K562 (cell line): ENCODE measurements around the gene DVL2. TPM values are rescaled to one million over a fixed set of nuclear protein-coding genes. Genes with fewer than 3 reads are reported as not detected.

Experiments used
- ATAC-seq: fragments of 200-7000 bp; cut with Tn5 transposase; 3 replicates; pipeline ENCODE4 v1.9.1; 2020; ENCODE audit warnings: moderate library complexity
- BruUV-seq: library from RNA; stranded (reverse); fragments of 400-500 nt; replicated peaks from 2 replicates; lab custom pipeline; 2021; lab: Mats Ljungman, UMichigan
- CTCF ChIA-PET: fragments of 300-600 bp; formaldehyde crosslinking; extraction: SDS; loops from one replicate; lab custom pipeline; 2021; ENCODE audit warnings: low intra/inter-chr PET ratio; lab: Yijun Ruan, JAX
- POLR2A ChIA-PET: fragments of 300-600, 350-650 bp; sonication (Branson Sonifier 250); formaldehyde crosslinking; extraction: SDS; loops from one replicate; lab custom pipeline; 2021; ENCODE audit warnings: antibody characterized with exemption, inconsistent platforms; lab: Yijun Ruan, JAX
- DNase-seq, 4 experiments: peaks; one replicate each; pipeline versions ENCODE4 v3.0.0 to v3.0.0-alpha.2; 2011 to 2018; ENCODE audit warnings: low spot score in 3 of 4, mixed read lengths in 3 of 4; ENCODE audit errors: extremely low read depth in 1 of 4
- FAIRE-seq: peaks from 2 replicates; lab custom pipeline; 2011; peaks lifted over from hg19 to GRCh38; lab: Jason Lieb, UNC
- H2AFZ ChIP-seq: 2 replicates; pipeline ENCODE4 v1.6.0; 2011; ENCODE audit warnings: low read depth, low read length, control low read depth, inconsistent platforms
- H3K27ac ChIP-seq: fragments of 200-600 bp; 3 replicates; pipeline ENCODE4 v1.8.0; 2011; ENCODE audit warnings: low read depth, mild to moderate bottlenecking, control low read depth, inconsistent platforms, low read length, moderate library complexity, mixed read lengths; ENCODE audit errors: extremely low read depth
- H3K27me3 ChIP-seq, 2 experiments: fragments of 300-600 bp in 1 of 2; 2 replicates in 1 of 2; 3 replicates in 1 of 2; pipeline versions ENCODE4 v1.6.0 to v1.8.0; 2011; ENCODE audit warnings: inconsistent platforms in 2 of 2, low read length in 2 of 2, mild to moderate bottlenecking in 1 of 2, mixed read lengths in 1 of 2, moderate library complexity in 1 of 2; ENCODE audit not compliant: control insufficient read depth in 2 of 2, insufficient read depth in 2 of 2
- H3K36me3 ChIP-seq: fragments of 300-600 bp; 3 replicates; pipeline ENCODE4 v1.8.0; 2011; ENCODE audit warnings: mild to moderate bottlenecking, low read length, inconsistent platforms; ENCODE audit not compliant: control insufficient read depth, insufficient read depth
- H3K4me1 ChIP-seq, 2 experiments: fragments of 200-600 bp in 1 of 2; replicated peaks in 1 of 2; 2 replicates in 1 of 2; 3 replicates in 1 of 2; pipeline versions ENCODE4 v1.5.1 to v1.8.0; 2011; ENCODE audit warnings: inconsistent platforms in 2 of 2, low read length in 2 of 2, mild to moderate bottlenecking in 1 of 2, mixed read lengths in 1 of 2, moderate library complexity in 1 of 2; ENCODE audit not compliant: control insufficient read depth in 2 of 2, insufficient read depth in 2 of 2
- H3K4me2 ChIP-seq: 2 replicates; pipeline ENCODE4 v1.6.1; 2011; ENCODE audit warnings: low read length, control low read depth, inconsistent platforms, mixed read lengths; ENCODE audit not compliant: insufficient read depth
- H3K4me3 ChIP-seq: fragments of 200-600 bp; sonication (generic), shearing (Covaris generic); 2 replicates; pipeline ENCODE4 v1.5.1; 2016; ENCODE audit warnings: control low read depth, inconsistent platforms
- H3K79me2 ChIP-seq: fragments of 200-600 bp; 3 replicates; pipeline ENCODE4 v1.8.0; 2011; ENCODE audit warnings: low read length, inconsistent platforms; ENCODE audit not compliant: control insufficient read depth, insufficient read depth
- H3K9ac ChIP-seq, 2 experiments: 2 replicates each; pipeline versions ENCODE4 v1.6.0 to v1.6.1; 2011; ENCODE audit warnings: low read depth in 2 of 2, low read length in 2 of 2, control low read depth in 1 of 2, inconsistent platforms in 1 of 2, mild to moderate bottlenecking in 1 of 2, mixed read lengths in 1 of 2; ENCODE audit not compliant: insufficient read depth in 1 of 2
- H3K9me1 ChIP-seq: one replicate; pipeline ENCODE4 v1.6.0; 2011; ENCODE audit warnings: inconsistent platforms, mild to moderate bottlenecking, low read length, moderate library complexity; ENCODE audit not compliant: control insufficient read depth, insufficient read depth
- H3K9me3 ChIP-seq: replicated peaks from 2 replicates; pipeline ENCODE4 v1.5.1; 2011; ENCODE audit warnings: low read depth, low read length, inconsistent platforms; ENCODE audit not compliant: control insufficient read depth, insufficient read depth
- H4K20me1 ChIP-seq: replicated peaks from 2 replicates; pipeline ENCODE4 v1.6.1; 2011; ENCODE audit warnings: low read length, inconsistent platforms, mixed read lengths; ENCODE audit not compliant: control insufficient read depth, insufficient read depth
- ATF7 ChIP-seq: fragments of 450-650 bp; IDR thresholded peaks from 2 replicates; pipeline ENCODE4 v1.7.1; 2014; ENCODE audit warnings: mild to moderate bottlenecking, moderate library complexity
- CREB1 ChIP-seq, 2 experiments: sonication (generic) in 1 of 2; formaldehyde crosslinking in 1 of 2; IDR thresholded peaks; 2 replicates each; pipeline versions ENCODE4 v1.6.1 to v1.8.0; 2012 to 2022; ENCODE audit warnings: inconsistent platforms in 1 of 2, mild to moderate bottlenecking in 1 of 2, missing genetic modification reagents in 1 of 2, moderate library complexity in 1 of 2
- CXXC5 ChIP-seq: fragments of 250-450 bp; sonication (Bioruptor Pico); IDR thresholded peaks from 2 replicates; pipeline ENCODE4 v1.8.0; 2022; ENCODE audit warnings: inconsistent platforms, mild to moderate bottlenecking, moderate library complexity
- DIDO1 ChIP-seq: fragments of 450-650 bp; IDR thresholded peaks from 2 replicates; pipeline ENCODE4 v1.6.1; 2016; ENCODE audit warnings: low read depth, missing biosample characterization, missing genetic modification characterization
- E2F3 ChIP-seq: fragments of 250-450 bp; sonication (Bioruptor Pico); IDR thresholded peaks from 2 replicates; pipeline ENCODE4 v1.4.0; 2020; ENCODE audit warnings: mild to moderate bottlenecking
- EP400 ChIP-seq: fragments of 450-650 bp; IDR thresholded peaks from 2 replicates; pipeline ENCODE4 v1.6.1; 2017; ENCODE audit warnings: antibody characterized with exemption, mild to moderate bottlenecking, moderate library complexity
- FOS ChIP-seq: IDR thresholded peaks from 3 replicates; pipeline ENCODE4 v1.6.1; 2011; ENCODE audit not compliant: insufficient read length; ENCODE audit errors: extremely low read depth
- HMBOX1 ChIP-seq: sonication (generic); IDR thresholded peaks from 2 replicates; pipeline ENCODE4 v1.6.1; 2016
- MBD2 ChIP-seq: sonication (generic); IDR thresholded peaks from 2 replicates; pipeline ENCODE4 v1.6.1; 2016; ENCODE audit warnings: low read depth, borderline replicate concordance
- NCOR1 ChIP-seq: fragments of 450-650 bp; IDR thresholded peaks from 2 replicates; pipeline ENCODE4 v1.6.1; 2016; ENCODE audit warnings: mild to moderate bottlenecking, moderate library complexity
- NR2F6 ChIP-seq: fragments of 450-650 bp; formaldehyde crosslinking; IDR thresholded peaks from 2 replicates; pipeline ENCODE4 v1.4.0; 2020; ENCODE audit warnings: mild to moderate bottlenecking
- PCBP1 ChIP-seq: fragments of 200-400 bp; formaldehyde crosslinking; IDR thresholded peaks from 2 replicates; pipeline ENCODE4 v1.6.1; 2018; ENCODE audit warnings: mild to moderate bottlenecking, low read depth, low read length; ENCODE audit not compliant: poor library complexity, severe bottlenecking
- RB1 ChIP-seq: fragments of 450-650 bp; IDR thresholded peaks from 2 replicates; pipeline ENCODE4 v1.6.1; 2017; ENCODE audit warnings: low read depth, mild to moderate bottlenecking
- TAF7 ChIP-seq: fragments of 450-650 bp; IDR thresholded peaks from 2 replicates; pipeline ENCODE4 v1.6.1; 2016; ENCODE audit warnings: missing genetic modification characterization, missing compliant biosample characterization
- TARDBP ChIP-seq: fragments of 450-650 bp; IDR thresholded peaks from 2 replicates; pipeline ENCODE4 v1.6.1; 2016
- TFAP4 ChIP-seq: sonication (generic); formaldehyde crosslinking; IDR thresholded peaks from 2 replicates; pipeline ENCODE4 v1.8.0; 2022; ENCODE audit warnings: missing genetic modification reagents, mild to moderate bottlenecking, moderate library complexity, borderline replicate concordance
- ZC3H4 ChIP-seq: sonication (generic); formaldehyde crosslinking; IDR thresholded peaks from 2 replicates; pipeline ENCODE4 v1.9.0; 2021; ENCODE audit warnings: missing genetic modification reagents, borderline replicate concordance
- ZNF384 ChIP-seq: IDR thresholded peaks from 2 replicates; pipeline ENCODE4 v1.6.1; 2012; ENCODE audit warnings: low read depth, low read length, improper control_type of control experiment
- ZNF431 ChIP-seq: sonication (generic); formaldehyde crosslinking; IDR thresholded peaks from 2 replicates; pipeline ENCODE4 v1.8.0; 2022; ENCODE audit warnings: mild to moderate bottlenecking, missing genetic modification reagents
- WGBS: fragments of 100-300 bp; shearing (Covaris generic); methylation state at CpG from one replicate; pipeline ENCODE4 v1.1.6; 2016; ENCODE audit warnings: low coverage, mixed read lengths; ENCODE audit not compliant: insufficient coverage; ENCODE audit errors: missing lambda C conversion rate; 5-methylcytosine and 5-hydroxymethylcytosine counted together
- in situ Hi-C: fragments of 300-500 bp; cut with MboI; formaldehyde crosslinking; loops from 4 replicates; pipeline ENCODE4 v1.15.0; 2018; ENCODE audit warnings: inconsistent platforms, mixed read lengths
- intact Hi-C: fragments of 100-400 bp; cut with micrococcal nuclease; formaldehyde crosslinking; loops from 2 replicates; pipeline ENCODE4 v1.14.2; 2022
- polyA plus RNA-seq, 8 experiments: library from polyadenylated mRNA; depleted of rRNA in 4 of 8; stranded (reverse) in 5 of 8; unstranded in 3 of 8; fragments of >200 nt; fragmentation: Nextera tagmentation in 2 of 8; fragmentation: Illumina TruSeq in 1 of 8; extraction: Ambion mirVana in 2 of 8; extraction: Trizol in 1 of 8; gene quantifications; 2 replicates each; pipeline versions ENCODE4 v1.2.1 to v1.2.3, GENCODE V29; 2011 to 2014; ENCODE audit warnings: inconsistent platforms in 1 of 8, missing spikeins in 1 of 8
- total RNA-seq, 7 experiments: library from RNA; depleted of rRNA in 6 of 7; stranded (reverse); fragments of >200 nt in 6 of 7; fragmentation: Illumina TruSeq in 2 of 7; extraction: Trizol in 2 of 7; gene quantifications; 2 replicates each; pipeline versions ENCODE4 v1.2.1 to v1.2.3, GENCODE V29; 2011 to 2021; ENCODE audit warnings: low replicate concordance in 1 of 7
- TF ChIP-seq, protein P1 (sequence below): sonication (generic); formaldehyde crosslinking; IDR thresholded peaks from 2 replicates; pipeline ENCODE4 v1.8.0; 2022; ENCODE audit warnings: mild to moderate bottlenecking, missing genetic modification reagents

DVL2 gene
- total and polyA plus RNA-seq, 9 of the 15 experiments (the other 6 are each of a cell fraction or from before 2014, with no cell fraction given): 1.3 to 49.5 (median 24.3) TPM

DNA sequence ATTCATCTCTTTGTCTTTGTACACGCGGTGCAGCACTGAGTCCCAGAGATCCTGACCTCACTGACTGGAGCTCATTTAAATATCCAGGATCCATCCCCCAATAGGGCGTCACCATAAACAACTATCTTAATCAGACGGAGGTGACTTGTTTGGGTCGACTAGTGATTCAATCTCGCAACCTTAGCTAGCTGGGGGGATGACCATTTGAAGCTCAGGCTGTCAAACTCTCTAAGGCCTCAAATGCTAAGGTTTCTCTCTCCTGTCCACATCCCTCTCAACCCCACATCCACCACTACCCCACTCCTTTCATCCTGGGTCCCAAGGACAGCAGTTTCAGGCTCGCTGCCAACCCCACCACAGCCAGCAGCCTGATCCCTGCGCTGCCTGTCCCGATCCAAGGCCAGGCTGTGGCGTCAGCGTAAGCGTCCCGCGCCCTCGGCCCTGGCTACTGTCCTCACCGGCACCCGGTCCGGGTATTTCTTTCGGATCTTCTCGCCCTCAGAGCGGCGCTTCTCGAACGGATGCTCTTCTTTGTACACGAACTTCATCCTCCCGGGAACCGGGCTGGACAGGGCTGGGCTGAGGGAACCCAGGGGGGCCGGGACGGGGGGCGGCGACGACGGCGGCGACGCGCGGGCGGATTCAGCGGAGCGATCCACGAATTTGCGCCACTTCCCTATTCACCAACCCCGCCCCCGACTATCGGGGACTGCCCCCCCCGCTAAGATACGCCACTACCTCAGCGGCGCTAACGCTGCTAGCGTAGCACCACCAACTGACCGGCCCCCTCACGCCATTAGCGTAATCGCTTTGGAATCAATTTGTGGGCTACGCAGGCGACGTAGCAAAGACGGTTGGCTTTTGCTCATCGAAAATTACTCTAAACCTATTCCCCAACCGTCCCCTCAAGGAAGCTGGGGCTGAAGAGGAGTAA lies 7.7 kb upstream of the DVL2 start, which contains the start of gene GABARAP:
Gene GABARAP (minus strand): TSS at position 667 of the 934 bp plus-strand sequence. CDS start 119 bp downstream, at position 548.
- H3K4me3 ChIP-seq: peak within 1 kb of the TSS; percentile 68
- H2AFZ ChIP-seq: peak within 1 kb of the TSS; percentile 91
- peaks cover 21 to 27% of the 10 kb centered on the region in 2 experiments; a peak in 4 of 5 replicates for H3K4me1 ChIP-seq
- ATAC-seq (peak; percentile 17), DNase-seq (peak; percentile 66 to 92 (median 76)), FAIRE-seq (peak; percentile 86)
- intact Hi-C loops: no loop called here
- peaks cover 52% of the 10 kb centered on the region for H3K36me3 ChIP-seq
- ChIA-PET CTCF (no interaction called here), POLR2A (interaction anchor here (0.6 to 3.6 kb wide), 12 partner anchors 8 to 444 kb away, joined by 3 to 16 read pairs (median 4); partner anchors contain the start of genes ACADVL, CTDNEP1, DLG4 and DVL2)
- in situ Hi-C loops: no loop called here
- H3K79me2 ChIP-seq: peaks cover 49% of the 10 kb centered on the region
- peak within 1 kb of the TSS; percentile 98 for H3K27ac ChIP-seq
- no TSS peak for BruUV-seq
- no peaks in the 10 kb centered on the region for H3K9me1 ChIP-seq
- H3K27me3 ChIP-seq: no peaks in the 10 kb centered on the region
- H3K4me2 ChIP-seq: peak within 1 kb of the TSS; percentile 90
- 0% methylated on average over 36 of the region's 62 CpGs for WGBS
- 0 out of 2 replicates have a peak, but pooled peaks cover 5% of the 10 kb centered on the region for H4K20me1 ChIP-seq
- H3K9me3 ChIP-seq: no peaks in the 10 kb centered on the region
- H3K9ac ChIP-seq: peak within 1 kb of the TSS; percentile 80 to 97
- TF ChIP-seq CREB1 (IDR thresholded peaks at IDR 0.05): 0 out of 2 replicates have a peak, but pooled peaks have one; percentile 31
- TF ChIP-seq CREB1 (CRISPR knock-in tag; IDR thresholded peaks at IDR 0.05): peak; percentile 47; the same call in 1 of the 2 replicates
- peak; percentile 49 for TF ChIP-seq CXXC5 (CRISPR knock-in tag)
- TF ChIP-seq HMBOX1: peak; percentile 94
- 0 out of 2 replicates have a peak, but pooled peaks have one; percentile 12 for TF ChIP-seq MBD2
- TF ChIP-seq ATF7: peak; percentile 35; the same call in 1 of the 2 replicates
- TF ChIP-seq FOS: no peak
- TF ChIP-seq NCOR1: no peak
- TF ChIP-seq TAF7 (tag): 0 out of 2 replicates have a peak, but pooled peaks have one; percentile 47
- no peak for TF ChIP-seq TARDBP
- TF ChIP-seq ZNF431: 0 out of 2 replicates have a peak, but pooled peaks have one; percentile 11
- TF ChIP-seq TFAP4 (CRISPR knock-in tag): peak; percentile 53
- peak; percentile 25; the same call in 1 of the 2 replicates for TF ChIP-seq ZC3H4
- TF ChIP-seq EP400: no peak
- TF ChIP-seq, protein P1, sequence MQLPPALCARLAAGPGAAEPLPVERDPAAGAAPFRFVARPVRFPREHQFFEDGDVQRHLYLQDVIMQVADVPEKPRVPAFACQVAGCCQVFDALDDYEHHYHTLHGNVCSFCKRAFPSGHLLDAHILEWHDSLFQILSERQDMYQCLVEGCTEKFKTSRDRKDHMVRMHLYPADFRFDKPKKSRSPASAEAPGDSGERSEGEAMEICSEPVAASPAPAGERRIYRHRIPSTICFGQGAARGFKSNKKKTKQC (CRISPR knock-in tag): peak; percentile 70; the same call in 1 of the 2 replicates
- TF ChIP-seq E2F3 (CRISPR knock-in tag): no peak
- peak; percentile 66 for TF ChIP-seq PCBP1
- TF ChIP-seq NR2F6 (CRISPR knock-in tag): 0 out of 2 replicates have a peak, but pooled peaks have one; percentile 32
- TF ChIP-seq RB1: 0 out of 2 replicates have a peak, but pooled peaks have one; percentile 22
- no peak for TF ChIP-seq DIDO1 (tag)
- TF ChIP-seq ZNF384: no peak
